Thoracic aorta (tissue), 2 donors: ENCODE measurements around the gene ARPC2. TPM values are rescaled to one million over a fixed set of nuclear protein-coding genes. Genes with fewer than 3 reads are reported as not detected.

Experiments
- ATAC-seq: fragments of 150-250 bp; one replicate; pipeline ENCODE4 v1.8.0; 2017; ENCODE audit warnings: low read depth; ENCODE audit not compliant: insufficient number of reproducible peaks, low FRiP score
- DNase-seq: peaks from one replicate; pipeline ENCODE4 v3.0.0-alpha.2; 2020; ENCODE audit warnings: low spot score
- H3K27ac ChIP-seq, 2 donors: fragments of 200-600 bp; sonication (generic); 1 replicate in 1 of 2; 2 replicates in 1 of 2; pipeline ENCODE4 v1.5.1; 2016; ENCODE audit warnings: mild to moderate bottlenecking in 2 of 2, moderate library complexity in 2 of 2
- H3K27me3 ChIP-seq: fragments of 200-600 bp; sonication (generic); replicated peaks from 2 replicates; pipeline ENCODE4 v1.6.0; 2016; ENCODE audit warnings: mild to moderate bottlenecking; ENCODE audit not compliant: insufficient read depth
- H3K36me3 ChIP-seq: fragments of 200-600 bp; sonication (generic); one replicate; pipeline ENCODE4 v1.5.1; 2016
- H3K4me1 ChIP-seq, 2 donors: fragments of 200-600 bp; sonication (generic); 1 replicate in 1 of 2; 2 replicates in 1 of 2; pipeline versions ENCODE4 v1.5.1 to v1.6.0; 2016; ENCODE audit warnings: low read depth in 2 of 2, mild to moderate bottlenecking in 1 of 2; ENCODE audit not compliant: control insufficient read depth in 1 of 2
- H3K4me3 ChIP-seq: fragments of 200-600 bp; sonication (generic); 2 replicates; pipeline ENCODE4 v1.5.1; 2016; ENCODE audit warnings: mild to moderate bottlenecking
- H3K9me3 ChIP-seq: fragments of 200-600 bp; sonication (generic); 2 replicates; pipeline ENCODE4 v1.5.1; 2016
- total RNA-seq, 2 donors: library from RNA; depleted of rRNA; stranded (reverse); fragments of >200 nt; gene quantifications; one replicate each; pipeline versions ENCODE4 v1.1.0 to v1.2.3, GENCODE V29; 2016
- TF ChIP-seq, protein P1 (sequence below): fragments of 200-600 bp; sonication (generic); IDR thresholded peaks from one replicate; pipeline ENCODE4 v1.5.1; 2019; ENCODE audit warnings: antibody characterized with exemption

Gene ARPC2
- total RNA-seq, 2 donors from 2014 or later = 378 to 469 TPM

- Histone ChIP-seq H3K36me3 (peaks cover 80% of the 10 kb centered on the region), H3K27me3 (no peaks in the 10 kb centered on the region), H3K4me3 (no peak overlapping the region), H3K9me3 (no peaks in the 10 kb centered on the region), H3K27ac (peak overlapping the region; percentile 33 to 45), H3K4me1 (peaks cover 19 to 41% of the 10 kb centered on the region in 2 donors)
- no peak for ATAC-seq
- TF ChIP-seq, protein P1, sequence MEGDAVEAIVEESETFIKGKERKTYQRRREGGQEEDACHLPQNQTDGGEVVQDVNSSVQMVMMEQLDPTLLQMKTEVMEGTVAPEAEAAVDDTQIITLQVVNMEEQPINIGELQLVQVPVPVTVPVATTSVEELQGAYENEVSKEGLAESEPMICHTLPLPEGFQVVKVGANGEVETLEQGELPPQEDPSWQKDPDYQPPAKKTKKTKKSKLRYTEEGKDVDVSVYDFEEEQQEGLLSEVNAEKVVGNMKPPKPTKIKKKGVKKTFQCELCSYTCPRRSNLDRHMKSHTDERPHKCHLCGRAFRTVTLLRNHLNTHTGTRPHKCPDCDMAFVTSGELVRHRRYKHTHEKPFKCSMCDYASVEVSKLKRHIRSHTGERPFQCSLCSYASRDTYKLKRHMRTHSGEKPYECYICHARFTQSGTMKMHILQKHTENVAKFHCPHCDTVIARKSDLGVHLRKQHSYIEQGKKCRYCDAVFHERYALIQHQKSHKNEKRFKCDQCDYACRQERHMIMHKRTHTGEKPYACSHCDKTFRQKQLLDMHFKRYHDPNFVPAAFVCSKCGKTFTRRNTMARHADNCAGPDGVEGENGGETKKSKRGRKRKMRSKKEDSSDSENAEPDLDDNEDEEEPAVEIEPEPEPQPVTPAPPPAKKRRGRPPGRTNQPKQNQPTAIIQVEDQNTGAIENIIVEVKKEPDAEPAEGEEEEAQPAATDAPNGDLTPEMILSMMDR = no peak
- DNase-seq = no peak
Observed at GRCh38 chr2:218276986-218277755, 60.2 kb downstream of the ARPC2 start.

- TF ChIP-seq, protein P1 = no peak
- peaks cover 80% of the 10 kb centered on the region for H3K36me3 ChIP-seq
- DNase-seq (no peak), ATAC-seq (no peak)
- no peaks in the 10 kb centered on the region for H3K9me3 ChIP-seq
- peaks cover 21 to 43% of the 10 kb centered on the region in 2 donors for H3K4me1 ChIP-seq
- no peaks in the 10 kb centered on the region for H3K27me3 ChIP-seq
- peak overlapping the region; percentile 33 to 45 for H3K27ac ChIP-seq
- no peak overlapping the region for H3K4me3 ChIP-seq
Observed at GRCh38 chr2:218277921-218278320, 60.9 kb downstream of the ARPC2 start.

- Histone ChIP-seq H3K27me3 (no peaks in the 10 kb centered on the region), H3K4me3 (no peak overlapping the region), H3K9me3 (no peaks in the 10 kb centered on the region), H3K27ac (peak overlapping the region; percentile 20 to 45), H3K36me3 (peaks cover 80% of the 10 kb centered on the region), H3K4me1 (peaks cover 26 to 43% of the 10 kb centered on the region in 2 donors)
- no peak for ATAC-seq
- TF ChIP-seq, protein P1 = no peak
- DNase-seq = no peak
Observed at GRCh38 chr2:218278531-218279360, 61.8 kb downstream of the ARPC2 start.

DNA sequence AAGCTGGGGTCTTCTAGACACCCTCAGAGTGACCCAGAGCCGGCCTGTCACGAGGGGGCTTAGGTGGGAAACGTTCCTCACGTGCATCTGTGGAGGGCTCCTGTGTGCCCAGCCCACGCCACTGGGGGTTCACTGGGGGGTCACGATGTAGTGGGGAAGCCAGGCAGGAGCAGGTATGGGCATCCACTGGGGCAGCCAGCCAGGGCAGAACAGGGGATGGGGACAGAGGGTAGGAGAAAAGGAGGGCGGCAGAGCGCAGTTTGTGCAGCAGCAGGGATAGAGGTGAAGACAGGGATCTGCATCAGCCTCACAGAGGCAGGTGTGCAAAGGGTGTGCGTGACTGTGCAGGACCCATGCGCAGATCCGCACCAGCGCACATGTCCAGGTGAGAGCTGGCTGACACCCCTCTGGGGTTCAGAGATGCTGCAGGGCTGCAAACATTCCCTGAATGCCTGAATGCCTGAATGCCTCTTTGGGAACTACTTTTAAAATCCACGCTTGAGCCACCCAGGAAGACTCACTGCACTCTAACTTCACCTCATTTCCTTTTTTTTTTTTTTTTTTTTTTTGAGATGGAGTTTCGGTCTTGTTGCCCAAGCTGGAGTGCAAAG is 63.4 kb downstream of the ARPC2 start:
- peaks cover 64% of the 10 kb centered on the region for H3K36me3 ChIP-seq
- no peak overlapping the region for H3K4me3 ChIP-seq
- DNase-seq (no peak), ATAC-seq (no peak)
- H3K4me1 ChIP-seq = peaks cover 42 to 58% of the 10 kb centered on the region in 2 donors
- no peaks in the 10 kb centered on the region for H3K9me3 ChIP-seq
- TF ChIP-seq, protein P1 = no peak
- no peaks in the 10 kb centered on the region for H3K27me3 ChIP-seq
- peak overlapping the region; percentile 31 to 98 for H3K27ac ChIP-seq

DNA sequence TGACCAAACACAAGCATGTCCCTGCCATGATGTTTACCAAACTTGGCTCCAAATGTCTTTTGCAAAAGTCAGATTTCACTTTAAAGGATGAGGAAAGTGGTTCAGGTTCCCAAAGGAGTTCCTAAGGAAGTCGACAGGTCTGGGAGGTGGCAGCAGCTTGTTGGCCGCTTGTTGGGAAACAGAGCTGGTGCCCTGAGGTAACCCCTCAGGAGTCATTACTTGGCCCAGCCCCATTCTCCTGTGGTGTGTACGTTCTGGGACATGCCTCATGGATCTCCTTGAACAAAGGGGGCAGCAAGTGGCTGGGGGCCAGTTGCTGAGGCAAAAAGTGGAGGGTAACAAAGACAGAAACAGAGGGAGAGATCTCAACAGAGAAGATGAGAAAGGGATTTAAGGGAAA is 64.5 kb downstream of the ARPC2 start:
- peaks cover 54% of the 10 kb centered on the region for H3K36me3 ChIP-seq
- ATAC-seq (no peak), DNase-seq (no peak)
- H3K27me3 ChIP-seq = no peaks in the 10 kb centered on the region
- H3K27ac ChIP-seq = peak overlapping the region; percentile 98 to 99
- peaks cover 51 to 69% of the 10 kb centered on the region in 2 donors for H3K4me1 ChIP-seq
- H3K9me3 ChIP-seq = no peaks in the 10 kb centered on the region
- TF ChIP-seq, protein P1 = no peak
- H3K4me3 ChIP-seq = no peak overlapping the region
